ENCODE data around the gene SDK1.
A peak's percentile ranks its signal among the peaks of the same experiment; 100 is the strongest.

SDK1 gene

GRCh38 chr7:4147926-4148620 is 847.0 kb downstream of the SDK1 start:
- DNase-seq = no peak

- DNase-seq = no peak
Observed at GRCh38 chr7:4149236-4149635, 848.2 kb downstream of the SDK1 start.

GRCh38 chr7:4149645-4150044 is 848.6 kb downstream of the SDK1 start:
- no peak for DNase-seq

- DNase-seq = no peak
Observed at GRCh38 chr7:4150731-4151130, 849.7 kb downstream of the SDK1 start.

GRCh38 chr7:4151524-4151923 is 850.5 kb downstream of the SDK1 start:
- DNase-seq = no peak

- peak in 1 of 2 experiments; percentile 62 for DNase-seq
Observed at GRCh38 chr7:4151926-4152549, 851.0 kb downstream of the SDK1 start.

GRCh38 chr7:4154882-4155535 is 854.0 kb downstream of the SDK1 start:
- no peak for DNase-seq

- no peak for DNase-seq
Observed at GRCh38 chr7:4156190-4156589, 855.1 kb downstream of the SDK1 start.

GRCh38 chr7:4157651-4158050 is 856.6 kb downstream of the SDK1 start:
- DNase-seq = no peak

GRCh38 chr7:4158441-4159153 is 857.5 kb downstream of the SDK1 start:
- no peak for DNase-seq

GRCh38 chr7:4159154-4159501 is 858.1 kb downstream of the SDK1 start:
- DNase-seq = no peak

- no peak for DNase-seq
Observed at GRCh38 chr7:4159761-4160554, 858.9 kb downstream of the SDK1 start.

- DNase-seq = no peak
Observed at GRCh38 chr7:4162884-4163564, 862.0 kb downstream of the SDK1 start.

GRCh38 chr7:4163565-4164203 is 862.6 kb downstream of the SDK1 start:
- DNase-seq = no peak

- no peak for DNase-seq
Observed at GRCh38 chr7:4164556-4164955, 863.5 kb downstream of the SDK1 start.

- DNase-seq = no peak
Observed at GRCh38 chr7:4166340-4166739, 865.3 kb downstream of the SDK1 start.

GRCh38 chr7:4166807-4167206 is 865.8 kb downstream of the SDK1 start:
- no peak for DNase-seq

GRCh38 chr7:4167385-4167910 is 866.4 kb downstream of the SDK1 start:
- no peak for DNase-seq

- DNase-seq = no peak
Observed at GRCh38 chr7:4168041-4168440, 867.0 kb downstream of the SDK1 start.

- no peak for DNase-seq
Observed at GRCh38 chr7:4168541-4168940, 867.5 kb downstream of the SDK1 start.

GRCh38 chr7:4169455-4169854 is 868.4 kb downstream of the SDK1 start:
- no peak for DNase-seq

All from cerebellar nuclear complex (tissue), 1 donor.